ENCODE data around the gene LRP11. TPM values are rescaled to one million over a fixed set of nuclear protein-coding genes. Genes with fewer than 3 reads are reported as not detected.
A peak's percentile ranks its signal among the peaks of the same experiment; 100 is the strongest.
"Not testable (repeated sequence)": the region's sequence is repeated elsewhere in the genome, so short reads cannot be mapped to it uniquely, and the experiment has no call there.

LRP11 gene
- total RNA-seq, 3 donors from 2014 or later, result 30.6 to 44.9 (median 35.8) TPM

DNA sequence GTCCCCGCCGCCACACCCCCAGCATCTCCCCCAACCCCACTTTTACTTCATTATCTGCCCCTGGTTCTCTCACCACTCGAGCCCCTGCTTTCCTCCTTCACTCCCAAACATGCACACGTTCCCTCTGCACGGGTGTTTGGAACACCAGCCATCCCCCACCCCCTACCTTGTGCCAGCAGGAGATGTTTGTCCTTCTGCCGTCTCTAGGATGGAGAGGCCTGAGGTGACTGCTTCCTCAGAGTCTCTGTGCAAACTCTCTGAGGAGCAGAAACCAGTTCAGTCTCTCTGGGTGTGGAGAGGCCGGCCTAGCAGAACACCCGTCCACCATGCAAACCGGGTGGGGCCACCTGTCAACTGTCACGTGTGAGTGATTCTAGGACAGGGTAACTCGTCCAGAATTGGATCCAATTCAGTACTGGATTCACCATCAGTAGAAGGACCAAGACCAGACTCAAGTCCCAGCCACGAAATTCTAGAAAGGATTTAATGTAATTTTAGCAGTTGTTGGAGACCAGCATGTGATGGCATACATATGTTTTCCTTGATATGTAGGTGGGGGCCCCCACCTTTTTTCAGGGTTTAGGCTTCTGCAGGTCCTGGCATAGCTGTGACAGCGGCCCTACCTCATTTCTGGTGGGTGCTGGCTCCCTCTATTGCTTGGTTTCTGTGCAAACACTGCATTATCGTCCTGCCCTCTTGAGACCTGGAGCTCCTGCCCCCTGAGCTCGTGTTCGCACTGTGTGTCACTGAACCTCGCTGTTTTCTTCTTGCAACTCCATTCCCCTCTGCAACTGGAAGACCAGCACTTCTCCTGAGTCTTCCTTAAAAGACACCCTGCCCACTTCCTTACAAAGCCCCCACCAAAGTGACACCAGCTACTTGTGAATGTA is 33.9 kb upstream of the LRP11 start, which contains the start of gene RAET1E:
RAET1E (minus strand) TSS at position 259 of the 890 bp plus-strand sequence. CDS start 7,212 bp downstream, outside the sequence.
- Histone ChIP-seq H3K9me3 (no peaks in the 10 kb centered on the region), H3K27me3 (no peaks in the 10 kb centered on the region), H3K36me3 (no peaks in the 10 kb centered on the region), H3K4me1 (peaks cover 0 to 6% of the 10 kb centered on the region in 2 donors), H3K4me3 (peak within 1 kb of the TSS; percentile 28 to 58 (median 41)), H3K27ac (peak within 1 kb of the TSS; percentile 87 to 92)
- TF ChIP-seq, protein P1, sequence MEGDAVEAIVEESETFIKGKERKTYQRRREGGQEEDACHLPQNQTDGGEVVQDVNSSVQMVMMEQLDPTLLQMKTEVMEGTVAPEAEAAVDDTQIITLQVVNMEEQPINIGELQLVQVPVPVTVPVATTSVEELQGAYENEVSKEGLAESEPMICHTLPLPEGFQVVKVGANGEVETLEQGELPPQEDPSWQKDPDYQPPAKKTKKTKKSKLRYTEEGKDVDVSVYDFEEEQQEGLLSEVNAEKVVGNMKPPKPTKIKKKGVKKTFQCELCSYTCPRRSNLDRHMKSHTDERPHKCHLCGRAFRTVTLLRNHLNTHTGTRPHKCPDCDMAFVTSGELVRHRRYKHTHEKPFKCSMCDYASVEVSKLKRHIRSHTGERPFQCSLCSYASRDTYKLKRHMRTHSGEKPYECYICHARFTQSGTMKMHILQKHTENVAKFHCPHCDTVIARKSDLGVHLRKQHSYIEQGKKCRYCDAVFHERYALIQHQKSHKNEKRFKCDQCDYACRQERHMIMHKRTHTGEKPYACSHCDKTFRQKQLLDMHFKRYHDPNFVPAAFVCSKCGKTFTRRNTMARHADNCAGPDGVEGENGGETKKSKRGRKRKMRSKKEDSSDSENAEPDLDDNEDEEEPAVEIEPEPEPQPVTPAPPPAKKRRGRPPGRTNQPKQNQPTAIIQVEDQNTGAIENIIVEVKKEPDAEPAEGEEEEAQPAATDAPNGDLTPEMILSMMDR (IDR thresholded peaks at IDR 0.05), result no peak
- no peak for TF ChIP-seq POLR2A (IDR thresholded peaks at IDR 0.05)
- TF ChIP-seq POLR2AphosphoS5 (IDR thresholded peaks at IDR 0.05), result no peak
- DNase-seq (ENCODE audit: low spot score in 2 of 2), result no peak
- intact Hi-C loops (cut with DNase I; ENCODE audit: low total_unique reads), result no loop called here

DNA sequence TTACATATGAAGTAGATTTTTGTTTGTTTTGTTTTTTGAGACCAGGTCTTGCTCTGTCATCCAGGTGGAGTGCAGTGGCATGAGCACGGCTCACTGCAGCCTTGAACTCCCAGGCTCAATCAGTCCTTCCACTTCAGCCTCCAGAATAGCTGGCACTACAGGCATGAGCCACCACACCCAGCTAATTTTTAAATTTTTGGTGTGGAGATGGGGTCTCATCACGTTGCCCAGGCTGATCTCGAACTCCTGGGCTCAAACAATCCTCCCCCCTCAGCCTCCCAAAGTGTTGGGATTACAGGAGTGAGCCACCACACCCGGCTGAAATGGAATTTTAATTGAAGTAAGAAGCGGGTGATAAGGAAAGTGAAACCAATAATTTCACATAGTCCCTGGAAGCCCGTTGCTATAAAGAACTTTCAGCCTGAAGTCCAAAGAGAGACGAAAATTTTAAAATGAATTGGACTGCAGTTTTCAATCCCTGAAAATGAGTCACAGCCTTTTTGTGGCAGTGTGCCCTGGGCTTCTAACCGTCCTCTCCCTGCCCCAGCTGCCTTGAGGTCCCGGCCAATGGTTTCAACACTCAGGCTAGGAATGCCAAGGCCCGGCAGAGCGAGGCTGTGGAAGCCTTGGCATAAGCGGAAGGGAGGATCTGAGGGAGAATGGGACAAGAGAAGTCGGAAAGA is 33.0 kb upstream of the LRP11 start:
- no peak for TF ChIP-seq POLR2A (IDR thresholded peaks at IDR 0.05)
- TF ChIP-seq, protein P1 (IDR thresholded peaks at IDR 0.05), result no peak
- peak; percentile 56 to 90 (median 88) for TF ChIP-seq POLR2AphosphoS5 (IDR thresholded peaks at IDR 0.05)
- H3K4me3 ChIP-seq, result peak overlapping the region; percentile 28 to 58 (median 41)
- DNase-seq (ENCODE audit: low spot score in 2 of 2), result peak; percentile 86 to 87
- intact Hi-C loops (cut with DNase I; ENCODE audit: low total_unique reads), result no loop called here
- H3K36me3 ChIP-seq, result no peaks in the 10 kb centered on the region
- no peaks in the 10 kb centered on the region for H3K27me3 ChIP-seq
- peak overlapping the region; percentile 87 to 92 for H3K27ac ChIP-seq
- no peaks in the 10 kb centered on the region for H3K9me3 ChIP-seq
- H3K4me1 ChIP-seq, result peaks cover 0 to 6% of the 10 kb centered on the region in 2 donors

DNA sequence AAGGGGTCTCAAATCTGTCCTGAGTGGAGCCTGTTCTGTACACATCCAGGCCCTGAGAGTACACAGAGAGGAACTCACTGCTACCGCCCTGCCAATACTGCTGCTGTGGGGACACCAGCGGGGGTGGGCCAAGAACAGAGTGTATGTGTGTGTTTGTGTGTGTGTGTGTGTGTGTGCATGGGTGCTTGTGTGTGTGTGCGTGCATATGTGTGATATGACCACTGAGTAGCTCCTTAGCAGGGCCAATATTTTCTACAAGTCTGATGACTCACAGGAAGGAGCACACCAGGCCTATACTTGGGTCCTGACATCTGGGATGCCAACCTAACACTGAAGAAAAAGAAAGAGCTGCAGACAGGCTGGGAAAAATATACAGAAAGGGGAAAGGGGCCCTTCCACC is 32.3 kb upstream of the LRP11 start:
- Histone ChIP-seq H3K36me3 (no peaks in the 10 kb centered on the region), H3K27me3 (no peaks in the 10 kb centered on the region), H3K4me1 (peaks cover 0 to 6% of the 10 kb centered on the region in 2 donors), H3K4me3 (peak overlapping the region in 1 of 3 donors; percentile 58), H3K9me3 (no peaks in the 10 kb centered on the region), H3K27ac (peak overlapping the region; percentile 87 to 92)
- intact Hi-C loops (cut with DNase I; ENCODE audit: low total_unique reads), result no loop called here
- no peak for DNase-seq (ENCODE audit: low spot score in 2 of 2)
- TF ChIP-seq, protein P1 (IDR thresholded peaks at IDR 0.05), result no peak
- no peak for TF ChIP-seq POLR2AphosphoS5 (IDR thresholded peaks at IDR 0.05)
- no peak for TF ChIP-seq POLR2A (IDR thresholded peaks at IDR 0.05)

DNA sequence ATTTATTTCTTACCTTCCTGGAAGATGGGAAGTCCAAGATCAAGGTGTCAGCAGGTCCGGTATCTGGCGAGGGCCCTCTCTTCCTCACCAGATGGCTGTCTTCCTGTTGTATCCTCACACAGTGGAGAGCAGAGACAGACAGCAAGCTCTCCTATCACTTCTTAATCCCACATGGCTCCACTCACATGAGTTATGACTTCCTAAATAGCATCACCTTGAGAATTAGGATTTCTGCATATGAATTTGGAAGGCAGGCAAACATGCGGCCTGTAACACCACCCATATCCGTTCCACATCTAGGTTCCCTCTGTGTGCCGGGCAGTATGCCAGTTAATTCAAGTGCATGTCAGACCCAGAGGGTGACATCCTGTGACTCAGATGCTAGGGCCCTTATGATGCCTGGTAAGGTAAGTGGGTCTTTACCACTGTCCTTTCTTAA is 31.7 kb upstream of the LRP11 start:
- Histone ChIP-seq H3K4me3 (no peak overlapping the region), H3K4me1 (peaks cover 0 to 6% of the 10 kb centered on the region in 2 donors), H3K27me3 (no peaks in the 10 kb centered on the region), H3K27ac (peak overlapping the region; percentile 87 to 92), H3K9me3 (no peaks in the 10 kb centered on the region), H3K36me3 (no peaks in the 10 kb centered on the region)
- intact Hi-C loops (cut with DNase I; ENCODE audit: low total_unique reads), result no loop called here
- DNase-seq (ENCODE audit: low spot score in 2 of 2), result no peak
- TF ChIP-seq POLR2AphosphoS5 (IDR thresholded peaks at IDR 0.05) (peak in 1 of 3 donors; percentile 15), POLR2A (IDR thresholded peaks at IDR 0.05) (no peak)

DNA sequence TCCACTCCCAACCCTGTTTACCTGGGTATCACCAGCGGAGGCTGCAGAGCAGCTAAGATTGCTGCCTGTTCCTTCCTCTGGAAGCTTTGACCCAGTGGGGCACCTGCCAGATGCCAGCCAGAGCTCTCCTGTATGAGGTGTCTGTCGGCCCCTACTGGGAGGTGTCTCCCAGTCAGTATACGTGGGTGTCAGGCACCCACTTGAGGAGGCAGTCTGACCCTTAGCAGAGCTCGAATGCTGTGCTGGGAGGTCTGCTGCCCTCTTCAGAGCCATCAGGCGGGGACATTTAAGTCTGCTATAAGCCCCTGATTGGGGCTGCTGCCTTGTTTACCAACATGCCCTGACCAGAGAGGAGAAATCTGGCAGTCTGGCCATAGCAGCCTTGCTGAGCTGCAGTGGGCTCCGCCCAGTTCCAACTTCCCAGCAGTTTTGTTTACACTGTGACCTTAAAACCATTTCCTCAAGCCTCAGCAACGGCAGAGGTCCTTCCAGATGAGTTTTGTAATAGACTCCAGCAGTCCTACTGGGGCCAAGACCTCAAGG is 31.0 kb upstream of the LRP11 start:
- intact Hi-C loops (cut with DNase I; ENCODE audit: low total_unique reads), result no loop called here
- no peaks in the 10 kb centered on the region for H3K27me3 ChIP-seq
- H3K27ac ChIP-seq, result peak overlapping the region; percentile 87 to 92
- no peak for TF ChIP-seq POLR2A (IDR thresholded peaks at IDR 0.05)
- TF ChIP-seq, protein P1 (IDR thresholded peaks at IDR 0.05), result no peak
- TF ChIP-seq POLR2AphosphoS5 (IDR thresholded peaks at IDR 0.05), result no peak
- H3K36me3 ChIP-seq, result no peaks in the 10 kb centered on the region
- peaks cover 0 to 6% of the 10 kb centered on the region in 2 donors for H3K4me1 ChIP-seq
- H3K9me3 ChIP-seq, result no peaks in the 10 kb centered on the region
- DNase-seq (ENCODE audit: low spot score in 2 of 2), result peak in 1 of 2 donors; percentile 48
- H3K4me3 ChIP-seq, result no peak overlapping the region

DNA sequence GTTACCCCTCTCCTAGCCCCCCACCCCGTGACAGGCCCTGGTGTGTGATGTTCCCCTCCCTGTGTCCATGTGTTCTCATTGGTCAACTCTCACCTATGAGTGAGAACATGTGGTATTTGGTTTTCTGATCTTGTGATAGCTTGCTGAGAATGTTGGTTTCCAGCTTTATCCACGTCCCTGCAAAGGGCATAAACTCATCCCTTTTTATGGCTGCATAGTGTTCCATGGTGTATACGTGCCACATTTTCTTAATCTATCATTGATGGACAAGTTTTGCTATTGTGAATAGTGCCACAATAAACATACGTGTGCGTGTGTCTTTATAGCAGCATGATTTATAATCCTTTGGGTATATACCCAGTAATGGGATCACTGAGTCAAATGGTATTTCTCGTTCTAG is 27.7 kb upstream of the LRP11 start:
- H3K36me3 ChIP-seq; H3K4me3 ChIP-seq; intact Hi-C loops (cut with DNase I; ENCODE audit: low total_unique reads); H3K9me3 ChIP-seq; H3K4me1 ChIP-seq; H3K27ac ChIP-seq; DNase-seq (ENCODE audit: low spot score in 2 of 2); H3K27me3 ChIP-seq: not testable (repeated sequence)
